Keratinocyte (primary cell): ENCODE results near the gene SLC5A5.

Source experiments
- CTCF ChIP-seq, 3 experiments: IDR thresholded peaks in 1 of 3; conservative IDR thresholded peaks in 1 of 3; optimal IDR thresholded peaks in 1 of 3; 2 replicates in 2 of 3; 3 replicates in 1 of 3; pipeline versions ENCODE3 to v1.5.1; 2011; ENCODE audit warnings: low read length in 3 of 3, mild to moderate bottlenecking in 3 of 3, moderate library complexity in 2 of 3, control low read depth in 1 of 3, inconsistent platforms in 1 of 3; ENCODE audit not compliant: insufficient read depth in 2 of 3; ENCODE audit errors: extremely low read depth in 1 of 3
- EZH2 ChIP-seq: IDR thresholded peaks from one replicate; pipeline ENCODE4 v1.6.1; 2012; ENCODE audit warnings: inconsistent platforms, mild to moderate bottlenecking, low read length, moderate library complexity

- no peak for TF ChIP-seq EZH2
- TF ChIP-seq CTCF (optimal IDR thresholded peaks at IDR 0.05 in 1 of 3, IDR thresholded peaks at IDR 0.05 in 1 of 3, conservative IDR thresholded peaks at IDR 0.05 in 1 of 3; ENCODE audit: extremely low read depth in 1 of 3, insufficient read depth in 2 of 3, low read length in 3 of 3) = no peak
These were observed 36.4 kb upstream of the SLC5A5 start for GRCh38 chr19:17835182-17836006.
